ENCODE measurements around the gene SPEM3.

SPEM3 gene

GRCh38 chr17:7423679-7424078 is 5.0 kb upstream of the SPEM3 start:
- DNase-seq, result no peak

GRCh38 chr17:7425316-7425715 is 3.3 kb upstream of the SPEM3 start, which contains the start of gene SPEM2:
Gene SPEM2, plus strand, starts transcription at chr17:7425616. Its CDS starts 73 bp downstream, at chr17:7425689.
- DNase-seq, result no peak

GRCh38 chr17:7425756-7426155 is 2.9 kb upstream of the SPEM3 start:
- DNase-seq, result no peak

- DNase-seq, result no peak
Measured at GRCh38 chr17:7426203-7426863, 2.3 kb upstream of the SPEM3 start.

GRCh38 chr17:7426896-7427489 is 1.7 kb upstream of the SPEM3 start:
- no peak for DNase-seq

GRCh38 chr17:7427549-7427948 is 1.1 kb upstream of the SPEM3 start:
- no peak for DNase-seq

GRCh38 chr17:7429722-7430121 is 1.1 kb downstream of the SPEM3 start:
- no peak for DNase-seq

- no peak for DNase-seq
Measured at GRCh38 chr17:7431231-7431630, 2.6 kb downstream of the SPEM3 start.

- no peak for DNase-seq
Measured at GRCh38 chr17:7432296-7432695, 3.6 kb downstream of the SPEM3 start.

- peak; percentile 47 for DNase-seq
Measured at GRCh38 chr17:7435676-7436555, 7.3 kb downstream of the SPEM3 start.

GRCh38 chr17:7436556-7437368 is 8.1 kb downstream of the SPEM3 start:
- peak; percentile 83 for DNase-seq

GRCh38 chr17:7437369-7437863 is 8.8 kb downstream of the SPEM3 start:
- no peak for DNase-seq

- peak; percentile 61 for DNase-seq
Measured at GRCh38 chr17:7437950-7438614, 9.4 kb downstream of the SPEM3 start.

GRCh38 chr17:7438656-7439460 is 10.2 kb downstream of the SPEM3 start:
- DNase-seq, result no peak

GRCh38 chr17:7439462-7440112 is 10.9 kb downstream of the SPEM3 start, which contains the start of gene FGF11:
Gene FGF11, plus strand, starts transcription at chr17:7439512. Its CDS starts 109 bp downstream, at chr17:7439621.
- no peak for DNase-seq

GRCh38 chr17:7440113-7440833 is 11.6 kb downstream of the SPEM3 start:
- DNase-seq, result peak; percentile 37

- DNase-seq, result peak; percentile 19
Measured at GRCh38 chr17:7440834-7441195, 12.2 kb downstream of the SPEM3 start.

GRCh38 chr17:7441266-7441665 is 12.6 kb downstream of the SPEM3 start:
- no peak for DNase-seq

- DNase-seq, result no peak
Measured at GRCh38 chr17:7442142-7442541, 13.5 kb downstream of the SPEM3 start.
